GM19351 (cell line): ENCODE data around the gene NT5DC3.
A peak's percentile ranks its signal among the peaks of the same experiment; 100 is the strongest.

Source experiments
- ATAC-seq: cut with Tn5 transposase; IDR thresholded peaks from one replicate; pipeline ENCODE4 v1.9.1; 2021; ENCODE audit warnings: mild to moderate bottlenecking, moderate library complexity; ENCODE audit not compliant: unreplicated experiment

The NT5DC3 gene

GRCh38 chr12:103833095-103833775 is 7.8 kb downstream of the NT5DC3 start:
- no peak for ATAC-seq

GRCh38 chr12:103832048-103832997 is 8.7 kb downstream of the NT5DC3 start:
- ATAC-seq = peak; percentile 76

GRCh38 chr12:103830730-103831320 is 10.2 kb downstream of the NT5DC3 start:
- ATAC-seq = no peak

- no peak for ATAC-seq
These were observed 10.9 kb downstream of the NT5DC3 start for GRCh38 chr12:103830025-103830725.

- ATAC-seq = no peak
These were observed 11.9 kb downstream of the NT5DC3 start for GRCh38 chr12:103829092-103829491.

GRCh38 chr12:103827911-103828391 is 13.1 kb downstream of the NT5DC3 start:
- ATAC-seq = no peak

GRCh38 chr12:103824845-103825244 is 16.2 kb downstream of the NT5DC3 start:
- no peak for ATAC-seq

- no peak for ATAC-seq
These were observed 16.7 kb downstream of the NT5DC3 start for GRCh38 chr12:103824290-103824689.

- ATAC-seq = no peak
These were observed 17.2 kb downstream of the NT5DC3 start for GRCh38 chr12:103823871-103824270.

GRCh38 chr12:103821773-103822172 is 19.3 kb downstream of the NT5DC3 start:
- ATAC-seq = no peak

- ATAC-seq = no peak
These were observed 20.0 kb downstream of the NT5DC3 start for GRCh38 chr12:103820881-103821489.

GRCh38 chr12:103820361-103820760 is 20.7 kb downstream of the NT5DC3 start:
- no peak for ATAC-seq

GRCh38 chr12:103819892-103820291 is 21.1 kb downstream of the NT5DC3 start:
- ATAC-seq = no peak

GRCh38 chr12:103819312-103819711 is 21.7 kb downstream of the NT5DC3 start:
- no peak for ATAC-seq

- no peak for ATAC-seq
These were observed 23.2 kb downstream of the NT5DC3 start for GRCh38 chr12:103817791-103818190.

- ATAC-seq = no peak
These were observed 24.4 kb downstream of the NT5DC3 start for GRCh38 chr12:103816663-103817062.

- ATAC-seq = no peak
These were observed 26.6 kb downstream of the NT5DC3 start for GRCh38 chr12:103814436-103814835.

GRCh38 chr12:103813949-103814348 is 27.1 kb downstream of the NT5DC3 start:
- no peak for ATAC-seq

GRCh38 chr12:103813426-103813825 is 27.6 kb downstream of the NT5DC3 start:
- no peak for ATAC-seq

GRCh38 chr12:103812789-103813188 is 28.2 kb downstream of the NT5DC3 start:
- ATAC-seq = no peak
